AG09319 (cell line): ENCODE results near the gene NPFFR1.

Experiments
- DNase-seq: peaks from one replicate; pipeline ENCODE4 v3.0.0-alpha.2; 2010; ENCODE audit warnings: low read depth; ENCODE audit errors: extremely low read depth
- TF ChIP-seq, protein P1 (sequence below): IDR thresholded peaks from 2 replicates; pipeline ENCODE4 v1.5.1; 2011; ENCODE audit warnings: low read depth, mild to moderate bottlenecking, inconsistent platforms, low read length, moderate library complexity

Gene NPFFR1, protein sequence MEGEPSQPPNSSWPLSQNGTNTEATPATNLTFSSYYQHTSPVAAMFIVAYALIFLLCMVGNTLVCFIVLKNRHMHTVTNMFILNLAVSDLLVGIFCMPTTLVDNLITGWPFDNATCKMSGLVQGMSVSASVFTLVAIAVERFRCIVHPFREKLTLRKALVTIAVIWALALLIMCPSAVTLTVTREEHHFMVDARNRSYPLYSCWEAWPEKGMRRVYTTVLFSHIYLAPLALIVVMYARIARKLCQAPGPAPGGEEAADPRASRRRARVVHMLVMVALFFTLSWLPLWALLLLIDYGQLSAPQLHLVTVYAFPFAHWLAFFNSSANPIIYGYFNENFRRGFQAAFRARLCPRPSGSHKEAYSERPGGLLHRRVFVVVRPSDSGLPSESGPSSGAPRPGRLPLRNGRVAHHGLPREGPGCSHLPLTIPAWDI

DNA sequence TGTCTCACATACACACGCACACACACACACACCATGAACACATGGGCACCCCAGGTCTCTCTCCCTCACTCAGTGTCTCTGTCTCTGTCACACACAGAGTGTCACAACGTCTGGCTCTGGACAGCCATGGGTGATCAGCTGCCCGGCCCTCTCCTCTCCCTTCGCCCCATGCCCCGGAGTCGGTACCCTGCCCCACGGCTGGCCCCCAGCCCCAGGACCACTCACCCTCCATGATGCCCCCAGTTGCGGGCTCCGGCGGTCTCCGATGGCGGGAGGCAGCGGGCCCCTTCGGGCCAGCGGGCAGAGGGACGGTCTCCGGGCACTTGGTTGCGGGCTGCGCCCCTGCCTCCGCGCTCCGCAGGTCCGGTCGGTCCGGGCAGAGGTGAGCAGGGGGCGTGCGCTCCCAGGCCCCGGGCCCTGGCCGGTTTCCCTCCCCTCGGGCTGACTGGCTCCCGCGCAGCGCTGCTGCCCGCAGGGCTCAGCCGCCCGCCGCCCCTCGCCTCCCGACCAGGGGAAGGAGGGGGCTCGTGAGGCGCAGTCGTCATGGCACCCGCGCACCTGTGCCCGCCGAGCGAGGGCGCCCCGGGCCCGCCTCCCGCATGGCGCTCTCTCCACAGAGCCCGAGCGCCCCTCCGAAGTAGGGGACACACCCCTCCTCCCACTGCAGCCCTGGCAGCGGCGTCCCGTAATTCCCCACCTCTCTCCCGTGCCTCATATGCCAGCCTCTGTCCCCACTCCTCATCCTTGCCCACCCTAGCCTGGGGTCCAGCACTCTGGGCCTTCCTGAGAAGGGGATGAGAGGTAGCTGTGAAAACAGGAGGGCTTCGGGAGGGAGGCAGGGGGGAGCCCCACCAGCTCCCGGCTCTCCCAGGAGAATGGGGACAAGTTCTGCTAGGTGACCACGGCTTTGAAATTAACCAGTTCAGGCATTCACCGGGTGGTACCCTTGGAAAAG lies at the start of gene NPFFR1:
Gene NPFFR1 (minus strand): TSS at position 560 of the 955 bp plus-strand sequence. CDS start 328 bp downstream, at position 232.
- TF ChIP-seq, protein P1, sequence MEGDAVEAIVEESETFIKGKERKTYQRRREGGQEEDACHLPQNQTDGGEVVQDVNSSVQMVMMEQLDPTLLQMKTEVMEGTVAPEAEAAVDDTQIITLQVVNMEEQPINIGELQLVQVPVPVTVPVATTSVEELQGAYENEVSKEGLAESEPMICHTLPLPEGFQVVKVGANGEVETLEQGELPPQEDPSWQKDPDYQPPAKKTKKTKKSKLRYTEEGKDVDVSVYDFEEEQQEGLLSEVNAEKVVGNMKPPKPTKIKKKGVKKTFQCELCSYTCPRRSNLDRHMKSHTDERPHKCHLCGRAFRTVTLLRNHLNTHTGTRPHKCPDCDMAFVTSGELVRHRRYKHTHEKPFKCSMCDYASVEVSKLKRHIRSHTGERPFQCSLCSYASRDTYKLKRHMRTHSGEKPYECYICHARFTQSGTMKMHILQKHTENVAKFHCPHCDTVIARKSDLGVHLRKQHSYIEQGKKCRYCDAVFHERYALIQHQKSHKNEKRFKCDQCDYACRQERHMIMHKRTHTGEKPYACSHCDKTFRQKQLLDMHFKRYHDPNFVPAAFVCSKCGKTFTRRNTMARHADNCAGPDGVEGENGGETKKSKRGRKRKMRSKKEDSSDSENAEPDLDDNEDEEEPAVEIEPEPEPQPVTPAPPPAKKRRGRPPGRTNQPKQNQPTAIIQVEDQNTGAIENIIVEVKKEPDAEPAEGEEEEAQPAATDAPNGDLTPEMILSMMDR: no peak
- no peak for DNase-seq

DNA sequence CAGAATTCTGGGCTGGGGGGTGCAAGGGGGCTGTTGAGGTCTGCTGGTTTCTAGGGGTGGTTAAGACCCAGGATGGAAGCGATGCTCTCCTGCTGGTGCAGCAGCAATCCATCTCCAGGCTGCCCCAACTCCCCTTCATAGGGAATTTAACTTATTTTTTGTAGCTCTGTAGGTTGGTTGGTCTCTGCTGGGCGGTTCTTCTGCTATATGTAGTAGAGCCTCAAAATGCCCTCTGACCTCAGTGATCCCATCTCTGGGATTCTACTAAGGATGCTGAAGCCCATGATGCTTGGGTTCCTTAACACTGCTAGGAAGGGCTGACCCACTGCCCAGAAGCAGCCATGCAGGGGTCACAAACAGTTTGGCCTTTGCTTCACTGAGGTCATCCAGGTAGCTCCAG lies 49.5 kb upstream of the NPFFR1 start:
- TF ChIP-seq, protein P1: no peak
- DNase-seq: no peak

DNA sequence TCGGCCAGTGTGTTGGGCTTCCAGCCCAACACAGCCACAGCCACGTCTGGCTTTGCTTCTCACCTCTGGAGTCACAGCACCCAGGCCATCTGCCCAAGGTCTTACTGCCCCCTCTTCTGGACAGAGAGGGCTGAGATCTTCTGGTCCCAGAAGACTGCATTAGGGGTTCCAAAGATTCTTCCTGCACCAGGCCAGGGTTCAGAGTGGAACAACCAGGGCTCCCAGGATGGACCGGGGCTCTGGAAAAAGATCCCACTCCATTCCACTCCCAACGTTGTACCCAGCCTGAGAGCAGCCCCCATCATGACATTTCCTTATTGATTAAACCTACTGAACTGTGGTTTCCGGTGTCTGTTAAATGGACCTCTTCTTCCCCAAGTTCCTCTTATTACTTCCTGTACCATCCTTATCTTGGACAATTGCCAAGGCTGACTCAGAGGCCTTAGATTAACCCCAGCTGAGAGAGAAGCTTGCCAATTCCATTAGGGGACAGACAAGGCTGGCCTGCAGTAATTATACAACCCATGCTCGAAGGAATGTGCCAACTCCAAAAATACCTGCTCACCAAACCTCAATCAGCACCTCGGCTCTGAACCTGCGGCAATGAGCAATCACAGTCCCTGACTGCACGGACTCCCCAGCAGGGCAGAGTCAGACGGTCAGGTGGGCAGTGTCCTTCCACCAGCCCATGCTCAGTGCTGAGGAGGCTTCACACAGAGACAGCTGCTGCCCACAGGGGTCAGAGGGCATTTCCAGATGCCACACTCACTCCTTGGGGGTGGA lies 47.9 kb upstream of the NPFFR1 start:
- TF ChIP-seq, protein P1: peak; percentile 32
- DNase-seq: peak; percentile 85

DNA sequence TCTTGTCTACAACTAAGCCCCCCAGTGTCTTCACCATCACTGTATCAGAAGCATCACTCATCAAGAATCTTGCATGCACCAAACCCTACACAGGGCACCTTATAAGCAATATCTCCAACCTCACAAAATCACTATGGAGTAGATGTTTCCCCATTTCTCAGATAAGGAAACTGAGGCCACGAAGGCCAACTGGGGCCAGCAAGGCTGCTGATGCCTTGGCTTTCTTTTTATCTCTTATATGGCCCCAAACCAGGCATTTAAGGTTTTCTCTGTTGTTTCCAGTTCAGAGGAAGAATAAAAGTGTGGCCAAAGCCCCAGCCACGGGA lies 47.3 kb upstream of the NPFFR1 start:
- TF ChIP-seq, protein P1: no peak
- DNase-seq: no peak

DNA sequence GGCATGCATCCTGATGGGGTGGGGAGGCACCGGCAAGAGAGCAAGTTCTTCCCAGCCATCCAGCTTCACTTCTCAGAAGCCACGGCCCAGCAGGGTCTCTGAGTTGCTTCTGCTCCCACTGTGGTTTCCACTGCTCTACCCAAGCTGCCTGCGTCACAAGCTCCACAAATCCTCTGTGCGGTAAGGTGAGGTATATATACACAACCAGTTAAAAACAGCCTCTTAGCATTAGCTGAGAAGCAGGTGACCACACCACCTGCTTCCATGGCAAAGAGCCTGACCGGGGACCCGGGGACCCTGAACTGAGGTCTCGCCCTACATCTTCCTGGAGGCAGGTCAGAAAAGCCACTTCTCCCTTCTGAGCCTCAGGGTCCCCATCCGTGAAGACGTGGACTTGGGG lies 46.9 kb upstream of the NPFFR1 start:
- DNase-seq: no peak
- TF ChIP-seq, protein P1: no peak

DNA sequence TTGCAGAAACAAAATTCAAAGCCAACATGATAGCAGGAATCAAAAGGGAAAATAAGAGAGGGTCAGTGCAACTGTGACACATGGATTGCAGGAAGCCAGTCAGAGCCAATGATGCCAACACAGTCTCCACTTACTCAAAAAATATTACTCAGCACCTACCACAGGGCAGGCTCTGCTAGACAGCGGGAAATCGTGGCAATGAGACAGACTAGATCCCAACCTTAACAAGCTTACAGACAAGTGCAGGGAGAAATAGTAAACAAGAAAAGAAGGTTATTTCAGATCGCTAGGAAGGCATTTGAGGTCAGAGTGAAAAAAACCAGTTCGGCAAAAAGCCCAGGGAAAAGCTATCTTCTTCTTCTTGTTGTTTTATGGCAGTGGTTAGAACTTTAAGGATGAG lies 45.2 kb upstream of the NPFFR1 start:
- no peak for DNase-seq
- TF ChIP-seq, protein P1: no peak
